NCI-H2081 (cell line): ENCODE results near the gene CARS2.
"Not testable (repeated sequence)": the region's sequence is repeated elsewhere in the genome, so short reads cannot be mapped to it uniquely, and the experiment has no call there.

Experiments used
- DNase-seq, 2 experiments: peaks; one replicate each; lab custom pipeline; 2025; lab: John Stamatoyannopoulos, UW

The CARS2 gene

DNA sequence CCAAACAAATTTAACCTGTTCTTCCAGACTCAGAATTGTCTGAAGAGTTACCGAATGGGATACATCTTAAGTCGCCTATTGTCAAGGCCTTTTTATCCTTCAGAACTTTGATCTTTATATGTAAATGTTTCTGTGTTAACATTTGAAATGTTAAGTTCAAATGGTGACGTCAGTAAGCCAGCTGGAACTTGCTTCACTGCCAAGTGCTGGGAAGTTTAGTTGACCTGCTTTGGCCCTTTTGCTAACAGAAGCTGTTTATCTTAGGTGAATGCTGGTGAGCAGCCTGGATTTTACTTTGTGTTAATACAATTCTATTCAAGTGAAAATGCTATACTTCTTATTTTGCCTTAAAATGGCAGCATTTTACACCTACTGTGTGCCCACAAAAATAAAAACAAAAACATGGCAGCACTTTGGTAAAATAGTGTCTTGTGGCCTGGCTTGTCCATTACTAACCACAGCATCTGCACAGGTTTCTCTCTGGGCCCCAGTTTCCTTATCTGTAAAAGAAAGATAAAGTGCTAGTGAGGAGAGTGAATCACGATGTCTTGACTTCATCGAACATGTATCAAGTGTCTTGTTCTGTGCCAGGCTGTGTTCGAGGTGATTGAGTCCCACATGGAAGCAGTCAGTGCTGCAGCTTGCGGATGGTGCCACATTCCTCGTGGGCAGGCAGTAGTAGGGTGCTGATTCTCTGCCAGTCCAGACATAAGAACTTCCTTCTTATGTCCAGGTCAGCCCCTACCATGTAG is 88.4 kb downstream of the CARS2 start:
- DNase-seq: no peak

DNA sequence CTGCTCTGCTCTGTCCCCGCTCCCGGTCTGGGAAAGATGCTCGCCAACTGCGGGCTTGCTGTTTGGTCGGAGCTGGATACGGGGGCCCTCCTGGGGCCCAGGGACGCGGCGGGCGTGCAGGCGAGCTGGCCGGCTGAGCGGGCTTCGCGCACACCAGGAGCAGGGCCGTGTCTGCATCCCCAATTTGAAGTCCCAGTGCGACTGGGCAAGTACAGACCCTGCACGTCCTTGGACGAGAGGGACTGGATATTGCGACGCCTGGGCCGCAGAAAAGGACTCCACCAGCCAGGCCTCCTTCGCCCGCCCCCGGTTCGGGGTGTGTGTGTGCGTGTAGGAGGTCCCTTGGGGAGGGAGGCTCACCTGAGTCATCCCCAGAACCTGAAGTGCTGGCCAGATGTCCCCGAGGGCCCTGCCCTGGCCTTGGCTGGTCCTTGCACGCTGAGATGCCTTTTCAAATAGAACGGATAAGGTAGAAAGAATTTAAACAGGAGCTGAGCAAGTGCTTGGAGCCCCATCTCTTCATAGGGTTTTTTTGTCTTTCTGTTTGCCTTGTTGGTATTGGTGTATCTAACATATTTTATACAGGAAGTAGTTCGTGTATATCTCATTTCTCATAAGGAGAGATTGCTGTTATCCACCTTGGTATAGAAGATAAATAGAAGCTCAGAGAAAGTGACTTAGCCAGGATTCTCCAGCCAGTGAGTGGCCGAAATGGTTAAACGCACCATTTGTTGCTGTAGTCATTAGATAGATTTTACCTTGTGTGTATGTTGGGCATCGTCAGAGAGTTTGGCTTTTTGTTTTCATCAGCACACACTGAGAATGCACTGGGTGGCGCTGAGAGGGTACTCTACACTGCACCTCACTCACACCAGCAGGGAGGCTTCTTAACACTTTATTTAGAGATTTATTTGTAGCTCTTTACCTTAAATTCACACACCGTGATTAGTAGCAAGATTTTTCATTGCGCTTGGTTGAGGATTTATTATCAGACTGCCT is 89.5 kb downstream of the CARS2 start:
- DNase-seq: peak in 1 of 2 experiments; percentile 22

DNA sequence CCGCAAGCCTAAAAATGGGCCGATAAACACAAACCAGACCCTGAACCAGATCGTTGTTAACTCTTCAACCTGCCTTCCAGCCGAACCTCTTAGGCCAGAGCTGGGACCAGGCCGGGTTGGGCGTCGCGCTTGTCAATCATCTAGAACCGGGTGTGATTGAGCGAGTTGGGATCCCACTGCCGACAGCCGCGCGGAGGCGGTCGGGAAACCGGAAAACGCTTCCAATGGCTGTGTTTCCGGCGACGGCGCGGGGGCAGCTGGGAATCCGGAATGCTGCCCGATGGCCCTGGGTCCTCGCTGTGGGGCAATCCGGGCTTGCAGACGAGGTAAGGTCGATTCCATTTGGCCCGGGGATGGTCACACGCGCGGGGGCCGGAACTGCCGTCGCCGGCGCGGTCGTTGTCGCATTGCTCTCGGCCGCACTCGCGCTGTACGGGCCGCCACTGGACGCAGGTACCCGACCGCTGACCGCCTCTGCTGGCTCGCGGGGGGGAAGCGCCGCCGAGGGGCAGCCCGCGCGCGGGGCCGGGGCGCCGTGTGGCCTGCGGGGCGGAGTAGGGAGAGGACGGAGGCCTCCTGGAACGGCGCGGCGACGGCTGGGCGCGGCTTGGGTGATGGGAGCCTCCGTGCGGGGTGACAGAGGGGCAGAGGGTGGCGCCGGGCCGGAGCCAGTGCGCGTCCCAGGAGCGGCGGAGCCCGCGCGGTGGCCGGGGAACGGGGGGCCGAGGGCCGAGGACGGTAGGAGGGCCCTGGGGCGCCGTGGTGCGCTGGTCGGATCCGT is 90.4 kb downstream of the CARS2 start, which contains the start of gene NAXD:
TSS of gene NAXD (plus strand) at position 224 of the 781 bp plus-strand sequence. CDS start at position 281, 57 bp downstream.
- peak; percentile 89 to 94 for DNase-seq

DNA sequence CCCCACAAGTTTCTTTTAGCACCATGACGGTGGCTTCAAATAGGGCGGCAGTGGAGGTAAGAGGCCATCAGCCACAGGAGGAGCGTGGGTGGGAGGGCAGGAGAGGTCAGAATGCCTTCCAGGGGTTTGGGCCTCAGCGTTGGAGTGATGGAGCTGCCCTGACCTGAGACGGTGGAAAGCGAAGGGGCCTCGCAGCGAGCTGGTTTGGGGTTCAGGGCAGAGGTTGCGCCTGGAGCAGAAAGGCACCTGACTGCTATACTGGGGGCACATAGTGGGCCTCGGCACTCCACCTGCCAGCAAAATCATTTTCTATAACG is 91.0 kb downstream of the CARS2 start:
- DNase-seq: no peak

DNA sequence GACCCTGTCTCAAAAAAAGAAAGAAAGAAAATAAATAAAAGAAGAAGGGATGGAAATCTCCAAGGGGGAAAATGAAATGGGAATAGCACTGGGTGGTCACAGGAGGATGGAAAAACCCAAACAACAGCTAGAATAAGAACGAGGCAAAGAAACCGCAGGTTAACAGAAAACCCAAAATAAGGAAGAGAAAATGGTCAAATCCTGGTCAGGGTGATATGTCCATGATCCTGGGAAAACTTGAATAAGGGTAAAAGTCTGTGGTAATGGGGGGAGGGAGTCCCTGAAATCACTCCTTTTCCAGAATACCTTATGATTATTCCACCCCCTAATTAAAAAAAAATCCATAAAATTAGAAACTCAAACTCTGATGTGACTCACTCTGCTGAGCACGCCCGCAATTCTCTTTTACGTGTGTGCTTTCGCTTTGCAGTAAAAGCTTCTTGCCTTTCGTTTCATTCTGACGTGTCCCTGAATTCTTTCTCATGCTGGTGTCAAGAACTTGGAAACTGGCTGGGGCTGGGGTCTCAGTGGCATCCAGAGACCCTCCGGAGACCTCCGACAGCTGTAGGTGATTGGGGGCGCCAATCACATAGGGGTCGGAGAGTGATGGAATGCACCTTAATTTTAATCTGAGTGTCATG is 94.8 kb downstream of the CARS2 start:
- no peak for DNase-seq

DNA sequence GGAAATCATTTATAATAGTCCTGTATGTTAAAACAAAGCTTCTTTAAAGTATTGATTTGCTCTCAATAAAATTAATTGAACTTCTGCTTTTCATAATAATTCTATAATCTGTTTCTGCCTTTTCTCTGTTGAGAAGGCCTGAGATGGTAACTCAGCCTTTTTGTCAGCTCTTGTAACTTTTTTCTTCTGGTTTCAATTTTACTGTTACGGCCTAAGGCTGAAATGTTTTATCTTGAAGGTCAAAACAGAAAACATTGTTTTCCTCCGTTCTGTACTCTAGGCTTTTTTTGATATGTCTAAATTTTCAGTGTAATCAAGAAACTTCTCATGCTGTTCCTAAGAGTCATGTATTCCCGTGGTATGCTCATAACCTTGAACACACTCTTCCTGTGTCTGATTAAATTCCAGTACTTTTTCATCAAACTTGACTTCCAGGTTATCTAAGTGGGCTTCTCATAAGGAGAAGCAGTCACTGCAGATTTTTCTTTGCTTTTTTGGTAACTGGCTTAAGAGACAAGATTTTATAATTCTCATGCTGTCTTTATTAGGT is 98.2 kb downstream of the CARS2 start:
- no peak for DNase-seq

DNA sequence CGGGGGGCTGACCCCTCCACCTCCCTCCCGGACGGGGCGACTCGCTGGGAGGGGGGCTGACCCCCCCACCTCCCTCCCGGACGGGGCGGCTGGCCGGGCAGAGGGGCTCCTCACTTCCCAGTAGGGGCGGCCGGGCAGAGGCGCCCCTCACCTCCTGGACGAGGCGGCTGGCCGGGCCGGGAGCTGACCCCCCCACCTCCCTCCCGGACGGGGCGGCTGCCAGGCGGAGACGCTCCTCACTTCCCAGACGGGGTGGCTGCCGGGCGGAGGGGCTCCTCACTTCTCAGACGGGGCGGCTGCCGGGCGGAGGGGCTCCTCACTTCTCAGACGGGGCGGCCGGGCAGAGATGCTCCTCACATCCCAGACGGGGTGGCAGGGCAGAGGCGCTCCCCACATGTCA is 99.6 kb downstream of the CARS2 start:
- DNase-seq: not testable (repeated sequence)

DNA sequence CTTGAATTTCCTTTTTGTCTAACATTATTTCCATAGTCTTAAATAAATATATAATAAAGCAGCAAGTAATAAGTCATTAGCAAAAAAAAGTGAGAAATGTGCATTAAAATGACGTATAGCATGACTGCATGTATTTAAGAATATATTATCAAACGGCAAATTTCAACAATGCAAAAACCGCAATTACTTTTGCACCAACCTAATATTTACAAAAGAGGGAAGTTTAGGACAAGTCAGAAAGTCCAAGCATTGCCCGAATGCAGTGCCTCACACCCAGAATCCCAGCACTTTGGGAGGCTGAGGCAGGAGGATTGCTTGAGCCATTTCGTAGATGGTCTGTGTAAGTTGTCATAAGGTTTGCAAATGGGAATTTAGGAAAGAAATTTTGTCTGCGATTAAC is 100.8 kb downstream of the CARS2 start:
- no peak for DNase-seq

DNA sequence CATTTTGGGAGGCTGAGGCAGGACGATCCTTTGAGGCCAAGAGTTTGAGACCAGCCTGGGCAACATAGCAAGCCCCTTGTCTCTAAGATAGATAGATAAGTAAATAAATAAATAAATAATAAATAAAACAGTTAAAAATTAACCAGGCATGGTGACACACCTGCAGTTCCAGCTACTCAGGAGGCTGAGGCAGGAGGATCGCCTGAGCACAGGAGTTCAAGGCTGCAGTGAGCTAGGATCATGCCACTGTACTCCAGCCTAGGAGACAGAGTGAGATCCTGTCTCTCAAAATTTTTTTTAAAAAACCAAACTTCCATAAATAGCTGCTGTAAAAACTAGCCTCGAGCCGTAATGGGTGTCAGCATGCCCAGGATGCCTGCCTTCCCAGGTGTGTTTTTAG is 104.9 kb downstream of the CARS2 start:
- DNase-seq: no peak

DNA sequence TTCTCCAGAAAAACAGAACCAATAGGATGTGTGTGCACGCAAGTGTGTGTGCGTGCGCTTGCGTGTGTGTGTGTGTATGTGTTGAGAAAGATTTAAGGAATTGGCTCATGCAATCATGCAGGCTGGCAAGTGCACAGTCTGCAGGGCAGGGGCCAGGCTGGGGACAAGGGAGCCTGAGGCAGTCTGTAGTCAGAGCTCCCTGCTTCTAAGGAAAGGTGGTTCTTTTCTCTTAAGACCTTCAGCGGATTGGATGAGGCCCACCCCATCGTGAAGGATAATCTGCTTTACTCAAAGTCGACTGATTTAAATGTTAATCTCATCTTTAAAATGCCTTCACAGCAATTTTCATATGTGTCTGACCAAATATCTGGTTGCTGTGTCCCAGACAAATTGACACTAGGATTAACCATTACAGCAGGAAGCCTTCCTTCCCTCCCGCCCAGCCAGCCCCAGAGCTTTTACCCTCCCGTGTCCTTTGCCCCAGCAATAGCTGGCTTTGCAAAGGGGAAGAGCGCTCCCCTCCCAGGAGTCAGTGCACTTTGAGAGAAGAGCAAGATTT is 105.6 kb downstream of the CARS2 start:
- no peak for DNase-seq

DNA sequence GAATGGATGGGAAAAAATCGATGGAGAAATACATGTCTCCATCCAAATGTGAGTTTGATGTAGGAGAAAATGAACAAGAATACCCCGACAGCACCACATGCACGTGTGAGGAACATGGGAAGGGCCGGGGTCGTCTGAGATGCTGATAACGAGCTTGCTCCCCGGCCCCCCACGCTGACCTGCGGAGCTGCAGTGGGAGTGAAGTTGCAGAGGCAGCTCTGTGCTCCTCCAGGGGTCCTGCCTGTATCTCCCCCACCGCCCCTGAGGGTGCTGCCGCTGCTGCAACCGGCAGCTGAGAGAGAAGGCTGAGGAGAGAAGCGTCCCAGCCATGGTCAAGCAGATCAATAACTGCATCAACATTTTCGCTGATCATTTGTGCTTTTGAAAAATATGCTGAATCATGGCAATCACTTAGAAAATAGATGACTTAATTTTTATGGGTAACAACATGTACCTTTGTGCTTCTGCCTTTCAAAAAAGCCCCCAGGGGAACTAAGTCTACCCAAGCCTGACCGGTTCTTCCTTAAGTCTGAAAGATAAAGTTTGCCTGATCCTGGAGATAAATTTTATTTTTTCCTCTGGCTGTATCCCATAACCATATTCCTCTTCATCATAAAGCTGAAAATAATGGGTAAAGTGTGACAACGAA is 108.8 kb downstream of the CARS2 start:
- DNase-seq: no peak

DNA sequence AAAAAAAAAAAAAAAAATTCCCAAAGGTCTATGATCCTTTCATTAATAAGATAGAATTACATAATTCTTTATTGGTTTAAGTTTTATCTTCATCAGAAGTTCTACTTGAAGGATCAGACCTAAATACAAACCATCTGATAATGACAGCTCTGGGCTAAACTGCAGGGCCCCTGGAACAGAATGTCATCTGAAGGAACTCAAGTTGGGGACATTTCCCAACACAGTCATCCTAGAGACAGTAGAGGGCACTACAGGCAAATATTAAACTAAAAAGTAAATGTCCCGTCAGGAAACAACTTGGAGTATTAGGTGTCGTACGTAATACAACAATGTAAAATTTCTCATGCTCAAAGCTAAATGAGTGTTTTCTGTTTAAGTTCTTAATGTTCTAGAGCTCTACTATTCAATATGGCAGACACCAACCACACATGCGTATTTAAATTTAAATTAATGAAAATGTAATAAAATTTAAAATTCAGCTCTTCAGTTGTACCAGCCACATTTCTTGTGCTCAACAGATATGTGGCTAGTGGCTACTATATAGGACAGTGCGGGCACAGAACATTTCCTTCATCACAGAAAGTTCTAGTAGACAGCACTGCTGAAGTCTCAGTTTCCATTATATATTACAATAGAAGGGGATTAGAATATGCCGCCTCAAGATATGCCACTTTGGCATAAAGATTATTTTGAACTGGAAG is 112.3 kb downstream of the CARS2 start:
- peak in 1 of 2 experiments; percentile 39 for DNase-seq

DNA sequence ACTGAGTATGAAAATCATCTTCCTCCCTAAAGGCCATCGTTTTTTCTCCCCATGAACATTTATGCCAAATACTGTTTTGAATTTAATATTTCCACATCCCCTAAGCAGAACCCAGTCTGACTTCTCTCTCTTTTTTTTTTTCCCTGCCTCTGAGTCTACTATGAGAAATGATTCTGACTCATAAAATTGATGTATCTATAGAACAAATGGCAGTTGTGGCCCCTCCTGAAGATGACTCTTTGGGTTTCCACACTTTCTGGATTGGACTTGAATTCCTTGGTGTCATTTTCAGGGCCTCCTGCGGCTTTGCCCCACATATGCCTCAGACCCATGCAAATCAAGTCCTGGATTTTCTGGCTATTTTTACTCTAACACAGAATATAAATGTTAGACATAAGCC is 113.3 kb downstream of the CARS2 start:
- DNase-seq: no peak
